CD4-positive, CD25-positive, alpha-beta regulatory T cell (primary cell): ENCODE measurements around the gene COL7A1. TPM values are rescaled to one million over a fixed set of nuclear protein-coding genes. Genes with fewer than 3 reads are reported as not detected.

ENCODE experiments used
- ATAC-seq, 2 donors: fragments of 150-1000 bp; cut with Tn5 transposase; one replicate each; pipeline ENCODE4 v1.10.0; 2021; ENCODE audit warnings: low read depth in 2 of 2, moderate number of reproducible peaks in 2 of 2, moderate library complexity in 1 of 2
- DNase-seq, 3 donors: peaks; one replicate each; pipeline versions ENCODE4 v3.0.0 to v3.0.0-alpha.2; 2012 to 2022; ENCODE audit warnings: mixed read lengths in 1 of 3
- H3K27ac ChIP-seq: one replicate; pipeline ENCODE4 v1.7.0; 2013; ENCODE audit warnings: mild to moderate bottlenecking, low read length; ENCODE audit not compliant: insufficient read depth, poor library complexity, severe bottlenecking
- H3K27me3 ChIP-seq: one replicate; pipeline ENCODE4 v1.7.0; 2013; ENCODE audit warnings: low read length; ENCODE audit not compliant: control insufficient read depth, insufficient read depth
- H3K36me3 ChIP-seq: one replicate; pipeline ENCODE4 v1.7.0; 2013; ENCODE audit warnings: mild to moderate bottlenecking, low read length, moderate library complexity; ENCODE audit not compliant: control insufficient read depth, insufficient read depth
- H3K4me1 ChIP-seq: 2 replicates; pipeline ENCODE4 v1.7.0; 2013; ENCODE audit warnings: mild to moderate bottlenecking, low read length; ENCODE audit not compliant: insufficient read depth, control insufficient read depth, poor library complexity, severe bottlenecking
- H3K4me3 ChIP-seq: one replicate; pipeline ENCODE4 v1.7.0; 2013; ENCODE audit warnings: low read depth, mild to moderate bottlenecking, low read length, moderate library complexity
- H3K9me3 ChIP-seq, 2 experiments: 1 replicate in 1 of 2; 2 replicates in 1 of 2; pipeline ENCODE4 v1.7.0; 2013; ENCODE audit warnings: low read length in 2 of 2, mild to moderate bottlenecking in 1 of 2, moderate library complexity in 1 of 2; ENCODE audit not compliant: control insufficient read depth in 2 of 2
- H3K27ac Mint-ChIP-seq, 3 donors: one replicate each; pipeline ENCODE4 v1.8.0; 2020 to 2022; ENCODE audit warnings: mild to moderate bottlenecking in 3 of 3, mixed read lengths in 3 of 3, moderate library complexity in 2 of 3
- H3K27me3 Mint-ChIP-seq: one replicate; pipeline ENCODE4 v1.8.0; 2022; ENCODE audit warnings: mild to moderate bottlenecking, mixed read lengths
- H3K36me3 Mint-ChIP-seq: one replicate; pipeline ENCODE4 v1.8.0; 2020; ENCODE audit warnings: mixed read lengths
- H3K4me1 Mint-ChIP-seq, 4 donors: one replicate each; pipeline ENCODE4 v1.8.0; 2020 to 2022; ENCODE audit warnings: mixed read lengths in 4 of 4, mild to moderate bottlenecking in 1 of 4
- H3K4me3 Mint-ChIP-seq, 4 donors: one replicate each; pipeline ENCODE4 v1.8.0; 2020 to 2022; ENCODE audit warnings: mild to moderate bottlenecking in 4 of 4, mixed read lengths in 4 of 4, moderate library complexity in 3 of 4
- H3K9me3 Mint-ChIP-seq, 7 donors: one replicate each; pipeline ENCODE4 v1.8.0; 2020 to 2022; ENCODE audit warnings: mixed read lengths in 7 of 7, mild to moderate bottlenecking in 3 of 7, moderate library complexity in 2 of 7
- polyA plus RNA-seq, 4 donors: library from polyadenylated mRNA; unstranded; fragments of 300-500 nt; fragmentation: Illumina TruSeq; gene quantifications; one replicate each; pipeline ENCODE4 v1.2.3, GENCODE V29; 2021
- total RNA-seq: library from RNA; stranded (reverse); gene quantifications from one replicate; pipeline ENCODE4 v1.2.3, GENCODE V29; 2022

The COL7A1 gene
- total and polyA plus RNA-seq, 5 donors from 2014 or later: 1.1 TPM; not detected in 4

GRCh38 chr3:48593337-48593736 is 1.8 kb downstream of the COL7A1 start:
- DNase-seq (no peak), ATAC-seq (no peak)
- Mint-ChIP-seq H3K4me1 (peaks cover 0 to 16% (median under 1%) of the 10 kb centered on the region in 4 donors), H3K4me3 (no peak overlapping the region), H3K36me3 (no peaks in the 10 kb centered on the region), H3K9me3 (peaks cover 0 to 2% (median 0%) of the 10 kb centered on the region in 7 donors), H3K27me3 (peaks cover 31% of the 10 kb centered on the region), H3K27ac (no peak overlapping the region)
- Histone ChIP-seq H3K36me3 (no peaks in the 10 kb centered on the region), H3K4me1 (peaks cover 5% of the 10 kb centered on the region), H3K9me3 (no peaks in the 10 kb centered on the region), H3K4me3 (no peak overlapping the region), H3K27me3 (no peaks in the 10 kb centered on the region), H3K27ac (no peak overlapping the region)

GRCh38 chr3:48592519-48593087 is 2.5 kb downstream of the COL7A1 start:
- Histone ChIP-seq H3K4me1 (peaks cover 5% of the 10 kb centered on the region), H3K4me3 (no peak overlapping the region), H3K27ac (no peak overlapping the region), H3K9me3 (no peaks in the 10 kb centered on the region), H3K27me3 (no peaks in the 10 kb centered on the region), H3K36me3 (no peaks in the 10 kb centered on the region)
- DNase-seq (no peak), ATAC-seq (no peak)
- peaks cover 0 to 2% (median 0%) of the 10 kb centered on the region in 7 donors for H3K9me3 Mint-ChIP-seq
- H3K27ac Mint-ChIP-seq: no peak overlapping the region
- H3K27me3 Mint-ChIP-seq: peaks cover 32% of the 10 kb centered on the region
- no peak overlapping the region for H3K4me3 Mint-ChIP-seq
- peaks cover 0 to 16% (median under 1%) of the 10 kb centered on the region in 4 donors for H3K4me1 Mint-ChIP-seq
- H3K36me3 Mint-ChIP-seq: no peaks in the 10 kb centered on the region

- H3K9me3 ChIP-seq: no peaks in the 10 kb centered on the region
- H3K4me1 ChIP-seq: peaks cover 5% of the 10 kb centered on the region
- H3K27me3 ChIP-seq: no peaks in the 10 kb centered on the region
- Mint-ChIP-seq H3K4me1 (peaks cover 0 to 14% (median 0%) of the 10 kb centered on the region in 4 donors), H3K27ac (no peak overlapping the region), H3K9me3 (peaks cover 0 to 2% (median 0%) of the 10 kb centered on the region in 7 donors), H3K27me3 (peaks cover 38% of the 10 kb centered on the region), H3K4me3 (no peak overlapping the region), H3K36me3 (no peaks in the 10 kb centered on the region)
- H3K4me3 ChIP-seq: no peak overlapping the region
- DNase-seq: no peak
- no peaks in the 10 kb centered on the region for H3K36me3 ChIP-seq
- no peak for ATAC-seq
- H3K27ac ChIP-seq: no peak overlapping the region
Measured at GRCh38 chr3:48591886-48592518, 3.1 kb downstream of the COL7A1 start.

- Mint-ChIP-seq H3K4me3 (no peak overlapping the region), H3K27me3 (peaks cover 40% of the 10 kb centered on the region), H3K9me3 (peaks cover 0 to 2% (median 0%) of the 10 kb centered on the region in 7 donors), H3K36me3 (no peaks in the 10 kb centered on the region), H3K27ac (no peak overlapping the region), H3K4me1 (peaks cover 0 to 14% (median 0%) of the 10 kb centered on the region in 4 donors)
- no peaks in the 10 kb centered on the region for H3K27me3 ChIP-seq
- ATAC-seq: no peak
- no peaks in the 10 kb centered on the region for H3K9me3 ChIP-seq
- DNase-seq: no peak
- H3K4me3 ChIP-seq: no peak overlapping the region
- peaks cover 5% of the 10 kb centered on the region for H3K4me1 ChIP-seq
- H3K36me3 ChIP-seq: no peaks in the 10 kb centered on the region
- no peak overlapping the region for H3K27ac ChIP-seq
Measured at GRCh38 chr3:48591436-48591835, 3.7 kb downstream of the COL7A1 start.

- Mint-ChIP-seq H3K27ac (no peak overlapping the region), H3K27me3 (peaks cover 28% of the 10 kb centered on the region)
- ATAC-seq: no peak
Measured at GRCh38 chr3:48588230-48588629, 6.9 kb downstream of the COL7A1 start.

GRCh38 chr3:48587686-48588085 is 7.4 kb downstream of the COL7A1 start:
- Mint-ChIP-seq H3K27ac (no peak overlapping the region), H3K36me3 (no peaks in the 10 kb centered on the region), H3K9me3 (no peaks in the 10 kb centered on the region), H3K27me3 (peaks cover 28% of the 10 kb centered on the region), H3K4me1 (peaks cover 0 to under 1% (median 0%) of the 10 kb centered on the region in 4 donors), H3K4me3 (no peak overlapping the region)
- no peaks in the 10 kb centered on the region for H3K36me3 ChIP-seq
- H3K27ac ChIP-seq: no peak overlapping the region
- ATAC-seq (no peak), DNase-seq (no peak)
- no peaks in the 10 kb centered on the region for H3K4me1 ChIP-seq
- H3K27me3 ChIP-seq: no peaks in the 10 kb centered on the region
- H3K4me3 ChIP-seq: no peak overlapping the region
- no peaks in the 10 kb centered on the region for H3K9me3 ChIP-seq

More at GRCh38 chr3:48588230-48588629, 6.9 kb downstream of the COL7A1 start:
- Mint-ChIP-seq H3K4me3 (no peak overlapping the region), H3K36me3 (no peaks in the 10 kb centered on the region), H3K4me1 (peaks cover 0 to 3% (median 0%) of the 10 kb centered on the region in 4 donors), H3K9me3 (no peaks in the 10 kb centered on the region)
- Histone ChIP-seq H3K4me3 (no peak overlapping the region), H3K9me3 (no peaks in the 10 kb centered on the region), H3K27me3 (no peaks in the 10 kb centered on the region), H3K36me3 (no peaks in the 10 kb centered on the region), H3K27ac (no peak overlapping the region), H3K4me1 (no peaks in the 10 kb centered on the region)
- DNase-seq: no peak

- H3K36me3 Mint-ChIP-seq: no peaks in the 10 kb centered on the region
- Histone ChIP-seq H3K9me3 (no peaks in the 10 kb centered on the region), H3K27ac (no peak overlapping the region), H3K4me3 (no peak overlapping the region), H3K36me3 (no peaks in the 10 kb centered on the region), H3K27me3 (no peaks in the 10 kb centered on the region), H3K4me1 (no peaks in the 10 kb centered on the region)
- H3K4me1 Mint-ChIP-seq: no peaks in the 10 kb centered on the region
- no peak for DNase-seq
- no peaks in the 10 kb centered on the region for H3K9me3 Mint-ChIP-seq
- no peak for ATAC-seq
- no peak overlapping the region for H3K27ac Mint-ChIP-seq
- H3K4me3 Mint-ChIP-seq: no peak overlapping the region
- H3K27me3 Mint-ChIP-seq: peaks cover 21% of the 10 kb centered on the region
Measured at GRCh38 chr3:48585411-48585810, 9.7 kb downstream of the COL7A1 start.

- ATAC-seq (no peak), DNase-seq (no peak)
- Histone ChIP-seq H3K4me3 (no peak overlapping the region), H3K27me3 (peaks cover 2% of the 10 kb centered on the region), H3K36me3 (no peaks in the 10 kb centered on the region), H3K27ac (no peak overlapping the region), H3K9me3 (no peaks in the 10 kb centered on the region), H3K4me1 (no peaks in the 10 kb centered on the region)
- Mint-ChIP-seq H3K4me1 (no peaks in the 10 kb centered on the region), H3K4me3 (no peak overlapping the region), H3K9me3 (no peaks in the 10 kb centered on the region), H3K27me3 (peaks cover 19% of the 10 kb centered on the region), H3K36me3 (no peaks in the 10 kb centered on the region), H3K27ac (no peak overlapping the region)
Measured at GRCh38 chr3:48584836-48585235, 10.3 kb downstream of the COL7A1 start.
